GM19193 (cell line): ENCODE measurements around the gene SH3BP5.

ENCODE experiments used
- POLR2A ChIP-seq: IDR thresholded peaks from 4 replicates; pipeline ENCODE4 v1.6.1; 2011; ENCODE audit not compliant: insufficient read depth, insufficient read length; ENCODE audit errors: extremely low read depth

Gene SH3BP5

DNA sequence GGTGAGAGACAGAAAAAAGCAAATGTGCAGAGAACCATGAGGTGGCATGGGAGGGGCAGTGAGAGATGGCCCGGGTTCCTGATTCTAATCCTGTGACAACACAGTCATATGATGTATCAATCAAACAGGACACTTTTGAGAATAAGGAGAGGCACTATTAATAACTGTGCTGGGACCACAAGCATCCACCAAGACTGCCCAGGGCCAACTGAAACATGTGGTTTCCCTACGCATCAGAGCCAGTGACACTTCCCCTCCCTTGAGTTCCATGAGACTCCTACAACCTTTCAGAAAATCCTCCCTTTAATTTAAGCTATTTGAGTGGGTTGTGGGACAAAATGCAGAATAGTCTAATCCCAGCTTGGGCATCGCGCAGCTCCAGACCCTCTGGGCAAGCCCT is 17.4 kb downstream of the SH3BP5 start:
- no peak for TF ChIP-seq POLR2A

DNA sequence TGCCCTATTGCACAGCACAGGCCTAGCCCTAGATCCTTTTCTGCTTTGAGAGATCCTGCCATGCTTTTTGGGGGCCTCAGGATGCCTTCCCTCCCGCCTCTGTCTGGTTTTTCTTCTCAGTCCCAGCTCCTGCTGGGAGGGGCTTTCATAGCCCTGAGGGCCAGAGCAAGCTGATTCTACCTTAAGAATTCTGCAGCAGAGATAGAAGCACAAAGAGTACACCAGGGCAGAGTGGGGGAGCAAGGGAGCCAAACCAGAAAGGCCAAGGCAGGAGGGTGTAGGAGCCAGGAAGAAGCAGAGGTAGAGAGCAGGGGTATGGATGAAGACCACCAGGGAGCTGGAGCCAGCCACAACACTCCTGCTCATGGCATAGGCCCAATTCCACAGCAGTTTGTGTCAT is 18.1 kb downstream of the SH3BP5 start:
- no peak for TF ChIP-seq POLR2A

DNA sequence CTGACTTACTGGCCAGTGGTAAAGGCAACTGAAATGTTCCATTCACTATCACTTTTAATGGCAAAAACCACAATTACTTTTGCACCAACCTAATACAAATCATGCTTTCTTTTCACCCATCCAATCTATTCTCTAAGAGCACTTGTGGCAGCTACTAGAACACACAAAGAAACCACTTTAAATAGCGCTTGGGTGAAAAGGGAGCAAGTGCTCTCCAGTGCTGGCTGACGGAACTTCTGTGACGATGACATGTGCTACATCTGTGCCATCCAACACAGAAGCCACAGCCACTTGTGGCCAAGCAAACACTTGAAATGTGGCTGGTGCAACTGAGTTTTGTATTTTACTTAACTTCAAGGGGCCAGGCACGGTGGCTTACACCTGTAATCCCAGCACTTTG is 18.9 kb downstream of the SH3BP5 start:
- TF ChIP-seq POLR2A: no peak

DNA sequence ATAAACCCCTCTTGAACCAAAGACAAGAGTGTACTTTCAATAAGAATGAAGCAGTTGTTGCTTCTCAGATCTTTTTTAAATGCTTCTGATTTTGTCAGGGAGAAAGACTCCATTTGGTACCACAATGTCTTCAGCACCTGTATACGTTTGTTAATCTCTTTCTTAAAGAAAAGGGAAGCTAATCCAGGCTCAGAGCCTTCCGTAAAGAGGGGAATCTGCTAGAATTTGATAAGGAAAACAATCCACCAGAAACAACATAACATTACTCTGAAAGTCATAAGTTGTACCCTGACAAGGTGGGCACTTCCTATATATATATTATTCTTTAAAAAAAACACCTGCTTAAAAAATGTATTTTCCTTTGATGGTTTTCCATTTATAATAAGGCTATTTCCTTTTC is 19.8 kb downstream of the SH3BP5 start:
- TF ChIP-seq POLR2A: no peak

DNA sequence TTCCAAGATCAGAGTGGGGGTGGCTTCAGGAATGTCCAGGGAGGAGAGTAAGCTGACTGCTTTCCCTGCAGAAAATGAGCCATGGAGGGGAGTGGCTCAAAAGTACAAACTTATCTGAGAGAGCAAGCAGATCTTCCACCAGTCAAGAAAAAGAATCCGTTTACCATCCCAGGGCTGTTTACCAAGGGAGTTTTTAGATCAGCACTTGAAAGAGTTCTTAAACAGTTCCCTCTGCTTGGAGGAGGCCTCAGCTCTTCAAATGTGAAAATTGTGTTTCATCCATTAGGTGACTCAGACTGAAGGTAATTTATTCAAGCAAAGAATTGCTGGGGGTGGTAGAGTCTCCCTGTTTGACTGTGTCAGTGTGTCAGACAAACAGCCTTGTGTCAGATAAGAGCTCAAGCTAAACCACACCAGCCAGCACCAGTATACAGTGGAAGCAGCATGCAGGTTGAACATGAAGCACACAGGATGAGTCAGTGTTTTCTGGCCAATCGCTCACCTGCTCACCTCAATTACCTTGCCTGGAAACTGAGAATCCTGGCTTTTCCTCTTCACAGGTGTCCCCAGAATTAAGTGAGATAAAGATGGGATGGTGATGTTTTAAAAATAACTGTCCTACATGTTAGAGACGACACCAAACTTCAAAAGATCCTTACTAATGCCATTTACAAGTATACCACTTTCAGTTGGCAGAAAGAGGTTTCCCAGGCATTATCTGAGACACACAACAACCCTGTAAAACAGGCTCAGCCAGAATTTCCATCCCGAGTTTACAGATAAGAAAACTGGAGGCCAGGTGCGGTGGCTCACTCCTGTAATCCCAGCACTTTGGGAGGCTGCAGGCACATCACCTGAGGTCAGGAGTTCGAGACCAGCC is 21.7 kb downstream of the SH3BP5 start:
- TF ChIP-seq POLR2A: no peak

DNA sequence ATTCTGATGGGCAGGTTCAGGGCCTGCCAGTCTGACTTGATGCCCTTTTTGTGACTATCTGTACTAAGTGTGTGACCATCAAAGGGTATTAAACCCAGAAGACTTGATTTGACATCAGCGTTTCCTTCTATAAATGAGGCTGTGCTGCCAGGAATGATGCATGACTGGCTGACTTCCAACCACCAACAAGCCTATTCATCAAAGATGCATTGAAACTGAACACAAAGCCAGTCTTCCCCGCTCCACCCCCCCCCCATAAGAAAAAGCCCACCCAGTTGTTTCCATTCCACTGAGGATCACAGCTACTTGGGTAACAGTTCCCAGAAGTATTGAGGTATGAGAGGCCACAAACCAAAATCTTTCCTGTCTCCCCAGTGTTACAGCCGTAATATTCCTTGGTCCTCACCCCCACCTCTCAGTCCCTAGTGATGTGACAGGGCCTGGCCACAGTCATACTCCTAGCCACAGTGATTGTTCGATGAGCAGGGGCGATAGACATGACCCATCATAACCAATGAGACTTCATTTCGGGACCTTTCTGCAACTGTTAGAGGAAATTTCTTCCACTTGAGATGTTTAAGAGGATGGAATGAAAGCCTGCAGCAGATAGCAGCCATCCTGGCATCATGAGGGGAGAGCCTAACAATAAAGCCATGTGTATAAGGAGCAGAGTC is 22.6 kb downstream of the SH3BP5 start:
- no peak for TF ChIP-seq POLR2A

DNA sequence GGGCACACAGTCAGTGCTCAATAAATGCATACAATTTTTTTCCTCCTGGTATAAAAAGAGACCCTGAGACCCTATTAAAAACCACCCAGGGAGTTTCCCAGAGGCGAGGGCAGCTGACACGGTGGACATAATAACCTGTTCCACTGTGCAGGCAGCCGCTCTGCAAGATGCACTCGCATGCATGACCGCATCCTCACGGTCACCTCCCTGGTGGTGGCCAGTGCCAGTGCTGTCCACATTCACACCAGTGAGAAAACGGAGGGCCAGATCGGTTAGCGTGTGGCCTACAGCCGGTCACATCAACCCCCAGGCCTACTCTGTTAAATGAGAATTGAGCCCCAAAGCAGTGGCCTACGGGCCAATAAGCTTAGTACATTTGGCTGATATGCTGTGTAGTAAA is 24.8 kb downstream of the SH3BP5 start:
- no peak for TF ChIP-seq POLR2A

DNA sequence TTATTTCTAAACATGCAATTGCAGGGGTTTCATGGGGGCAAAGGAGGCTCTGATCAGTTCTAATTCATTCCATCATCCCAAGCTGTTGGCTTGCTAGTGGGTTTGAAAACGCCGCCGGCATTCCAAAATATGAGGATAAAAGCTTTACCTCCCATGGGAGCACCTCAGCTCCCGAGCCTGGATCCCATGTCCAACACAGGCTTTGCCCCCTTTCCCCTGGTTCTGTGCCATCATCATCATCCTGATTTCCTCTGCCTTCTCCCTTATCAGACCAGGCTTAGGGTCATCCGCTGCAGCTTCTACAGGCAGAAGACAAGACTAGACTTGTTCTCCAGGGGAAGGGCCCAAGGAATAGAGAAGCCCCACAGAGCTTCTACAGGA is 25.4 kb downstream of the SH3BP5 start:
- TF ChIP-seq POLR2A: no peak

DNA sequence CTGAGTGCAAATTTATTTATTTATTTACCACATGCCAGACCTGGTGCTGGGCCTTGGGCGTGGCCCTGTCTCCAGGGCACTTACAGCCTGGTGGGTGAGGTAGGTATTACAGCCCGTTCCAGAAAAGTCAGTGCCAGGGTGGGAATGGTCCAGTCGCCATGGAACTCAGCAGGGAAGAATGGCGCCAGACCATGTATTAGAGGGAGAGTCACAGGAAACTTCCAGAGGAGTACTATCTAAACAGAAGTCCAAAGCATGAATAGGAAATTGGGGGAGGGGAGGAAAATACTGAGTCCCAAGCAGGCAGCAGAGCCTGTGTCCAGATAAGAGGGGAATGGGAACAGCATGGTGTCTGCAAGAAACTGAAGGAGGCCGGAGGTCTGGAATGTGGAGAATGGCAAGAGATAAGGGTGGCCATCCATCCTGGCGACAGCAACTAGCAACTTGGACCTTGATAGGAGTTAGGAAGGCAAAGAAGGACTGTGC is 27.0 kb downstream of the SH3BP5 start:
- TF ChIP-seq POLR2A: no peak

DNA sequence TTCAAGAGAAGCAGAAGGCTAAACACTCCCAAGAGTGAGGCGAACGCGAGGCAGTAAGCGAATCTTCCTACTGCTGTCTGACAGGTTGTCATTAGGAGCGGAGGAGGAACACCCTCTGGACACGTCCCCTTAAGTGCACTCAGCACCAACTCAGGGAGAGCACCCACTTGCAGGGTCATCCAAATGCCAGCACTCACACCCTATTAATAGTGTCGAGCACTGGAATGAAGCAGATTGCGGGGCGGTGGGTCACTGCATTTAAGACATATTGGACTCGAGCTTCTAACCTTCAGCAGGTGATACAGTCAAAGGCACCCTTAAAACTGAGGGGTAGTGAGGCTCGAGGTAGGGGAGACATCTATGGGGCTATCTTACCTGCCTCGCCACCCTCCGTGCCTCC is 28.7 kb downstream of the SH3BP5 start:
- TF ChIP-seq POLR2A: no peak

DNA sequence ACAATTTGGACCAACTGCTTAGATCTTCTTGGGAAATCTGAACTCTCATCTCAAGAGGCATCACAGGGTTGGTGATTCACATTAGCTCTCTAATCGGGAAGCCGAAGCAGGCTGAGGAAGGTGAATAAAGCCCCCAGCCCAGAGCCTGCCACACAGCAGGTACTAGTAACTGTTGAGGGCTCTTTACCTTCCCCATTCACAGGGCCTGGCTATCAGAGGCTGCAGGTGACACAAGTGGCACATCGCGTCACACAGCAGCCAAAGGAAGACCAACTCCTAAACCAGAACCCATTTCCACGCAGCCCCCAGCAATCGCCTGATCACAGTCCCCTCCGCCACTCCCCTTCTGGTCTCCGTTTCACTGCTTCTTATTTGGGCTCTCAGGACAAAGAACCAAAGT is 29.2 kb downstream of the SH3BP5 start:
- TF ChIP-seq POLR2A: no peak

DNA sequence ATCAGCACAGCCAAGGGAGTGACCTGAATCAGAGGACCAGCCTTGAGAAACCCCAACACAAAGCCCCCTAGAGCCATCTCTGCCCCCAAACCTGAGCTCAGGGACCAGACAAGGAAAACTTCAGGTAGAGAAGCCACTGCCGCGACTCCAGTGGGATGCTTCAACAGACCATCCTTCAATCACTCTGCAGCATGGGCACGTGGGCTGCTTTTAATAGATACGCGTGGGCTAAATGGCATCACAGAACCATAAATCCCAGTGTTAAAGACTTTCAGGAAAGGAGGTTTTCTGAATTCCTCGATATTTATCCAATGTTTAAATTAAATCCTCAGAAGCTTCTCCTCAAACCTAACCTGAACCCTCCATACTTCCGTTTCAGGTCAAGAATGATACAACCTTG is 30.6 kb downstream of the SH3BP5 start:
- TF ChIP-seq POLR2A: no peak

DNA sequence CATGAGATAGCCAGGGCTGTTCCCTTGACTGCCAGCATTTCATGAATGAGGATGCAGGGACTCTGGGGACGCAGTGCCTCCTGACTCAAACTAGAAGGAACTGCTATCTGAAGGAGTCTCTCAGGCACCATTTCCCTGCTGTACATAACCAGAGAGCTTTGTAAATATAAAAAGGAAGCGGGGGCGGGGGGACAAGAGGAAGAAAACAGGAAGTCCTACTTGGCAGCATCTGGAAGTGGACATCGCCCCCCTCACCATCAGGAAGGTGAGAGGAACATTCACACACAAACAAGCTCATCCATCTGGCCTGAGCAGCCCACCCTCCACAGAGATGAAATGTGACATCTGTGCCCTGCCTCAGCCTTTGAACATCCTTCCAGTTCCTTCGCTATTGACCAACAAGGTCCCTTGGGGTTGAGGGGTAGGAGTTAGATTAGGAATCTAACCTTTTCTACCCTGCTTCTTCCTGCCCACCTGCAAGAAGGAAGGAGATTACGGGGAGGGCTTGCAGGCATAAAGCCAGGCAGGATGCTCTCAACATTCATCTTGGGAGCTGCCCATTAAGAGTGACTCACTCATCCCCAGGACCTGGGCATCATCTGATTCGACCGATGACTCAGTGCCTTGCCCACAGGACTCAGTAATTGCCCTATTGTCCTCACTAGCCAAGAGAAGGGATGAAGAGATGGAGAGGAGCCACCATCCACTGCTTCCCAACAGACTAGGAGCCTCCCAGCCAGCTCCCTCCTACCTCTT is 31.9 kb downstream of the SH3BP5 start:
- no peak for TF ChIP-seq POLR2A

DNA sequence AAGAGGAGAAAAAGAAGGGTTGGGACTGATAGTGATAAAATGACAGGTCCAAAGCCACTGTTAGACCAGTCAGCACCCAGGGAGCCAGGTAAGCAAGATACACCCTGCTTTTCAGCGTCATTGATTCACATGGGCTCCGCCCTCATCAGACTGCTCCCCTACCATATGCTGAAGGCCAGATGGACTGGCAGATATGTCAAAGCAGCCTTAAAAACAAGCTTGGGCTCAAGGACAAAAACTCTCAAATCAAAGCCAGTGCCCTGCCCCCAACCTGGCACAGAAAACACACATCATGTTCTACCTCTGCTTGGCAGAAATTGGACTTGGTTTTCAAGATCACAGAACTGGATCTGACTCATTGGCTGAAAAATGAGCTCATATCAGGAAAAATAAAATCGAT is 33.4 kb downstream of the SH3BP5 start:
- no peak for TF ChIP-seq POLR2A

DNA sequence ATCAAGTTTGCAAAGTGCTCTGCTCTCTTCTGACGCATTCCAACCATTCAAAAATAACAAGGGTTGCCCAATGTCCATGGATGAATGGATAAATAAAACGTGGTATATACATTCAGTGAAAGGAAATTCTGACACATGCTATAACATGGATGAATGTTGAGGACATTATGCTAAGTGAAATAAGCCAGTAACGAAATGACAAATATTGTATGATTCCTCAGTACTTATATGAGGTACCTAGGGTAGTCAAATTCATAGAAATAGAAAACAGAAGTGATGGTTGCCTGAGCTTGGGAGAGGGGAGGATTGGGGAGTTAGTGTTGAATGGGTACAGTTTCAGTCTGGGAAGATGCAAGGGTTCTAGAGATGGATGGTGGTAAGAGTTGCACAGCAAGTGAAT is 33.9 kb downstream of the SH3BP5 start:
- TF ChIP-seq POLR2A: no peak
